IPS-20b (cell line): ENCODE measurements around the gene IFIT1.

Source experiments
- H3K27ac ChIP-seq: one replicate; pipeline ENCODE4 v1.5.1; 2013; ENCODE audit warnings: low read length
- H3K27me3 ChIP-seq: 2 replicates; pipeline ENCODE4 v1.6.1; 2013; ENCODE audit warnings: mild to moderate bottlenecking, low read length, inconsistent platforms; ENCODE audit not compliant: insufficient read depth
- H3K36me3 ChIP-seq: 2 replicates; pipeline ENCODE4 v1.6.1; 2013; ENCODE audit warnings: low read depth, mild to moderate bottlenecking, inconsistent platforms, low read length, moderate library complexity; ENCODE audit not compliant: insufficient read depth
- H3K4me1 ChIP-seq: 2 replicates; pipeline ENCODE4 v1.6.1; 2013; ENCODE audit warnings: mild to moderate bottlenecking, control low read depth, inconsistent platforms, low read length, moderate library complexity; ENCODE audit not compliant: insufficient read depth
- H3K4me3 ChIP-seq: 2 replicates; pipeline ENCODE4 v1.5.1; 2013; ENCODE audit warnings: mild to moderate bottlenecking, low read length, inconsistent platforms
- H3K9ac ChIP-seq: 2 replicates; pipeline ENCODE4 v1.6.1; 2013; ENCODE audit warnings: low read depth, mild to moderate bottlenecking, inconsistent platforms, low read length, moderate library complexity
- H3K9me3 ChIP-seq: 2 replicates; pipeline ENCODE4 v1.6.1; 2013; ENCODE audit warnings: mild to moderate bottlenecking, low read depth, low read length, inconsistent platforms; ENCODE audit not compliant: insufficient read depth

The IFIT1 gene

GRCh38 chr10:89351780-89352597, 40.4 kb upstream of the IFIT1 start:
- H3K9me3 ChIP-seq: no peaks in the 10 kb centered on the region
- peaks cover 39% of the 10 kb centered on the region for H3K4me1 ChIP-seq
- H3K36me3 ChIP-seq: no peaks in the 10 kb centered on the region
- no peaks in the 10 kb centered on the region for H3K27me3 ChIP-seq
- H3K9ac ChIP-seq: no peak overlapping the region; the same call in 1 of the 2 replicates
- no peak overlapping the region for H3K27ac ChIP-seq
- H3K4me3 ChIP-seq: no peak overlapping the region

GRCh38 chr10:89352802-89353201, 39.6 kb upstream of the IFIT1 start:
- Histone ChIP-seq H3K4me3 (no peak overlapping the region), H3K9ac (no peak overlapping the region), H3K27ac (no peak overlapping the region)

GRCh38 chr10:89355394-89355931, 37.0 kb upstream of the IFIT1 start:
- Histone ChIP-seq H3K27ac (no peak overlapping the region), H3K27me3 (no peaks in the 10 kb centered on the region), H3K36me3 (no peaks in the 10 kb centered on the region), H3K9me3 (no peaks in the 10 kb centered on the region), H3K4me1 (peaks cover 19% of the 10 kb centered on the region), H3K9ac (no peak overlapping the region), H3K4me3 (no peak overlapping the region)

More at GRCh38 chr10:89352802-89353201, 39.6 kb upstream of the IFIT1 start:
- H3K4me1 ChIP-seq: peaks cover 34% of the 10 kb centered on the region
- H3K9me3 ChIP-seq: no peaks in the 10 kb centered on the region
- H3K36me3 ChIP-seq: no peaks in the 10 kb centered on the region
- H3K27me3 ChIP-seq: no peaks in the 10 kb centered on the region

GRCh38 chr10:89357096-89357495, 35.3 kb upstream of the IFIT1 start:
- Histone ChIP-seq H3K9ac (no peak overlapping the region), H3K27ac (no peak overlapping the region), H3K27me3 (no peaks in the 10 kb centered on the region), H3K9me3 (no peaks in the 10 kb centered on the region), H3K36me3 (no peaks in the 10 kb centered on the region), H3K4me3 (no peak overlapping the region), H3K4me1 (peaks cover 8% of the 10 kb centered on the region)

- Histone ChIP-seq H3K36me3 (no peaks in the 10 kb centered on the region), H3K27me3 (no peaks in the 10 kb centered on the region), H3K4me1 (peaks cover 4% of the 10 kb centered on the region; the same call in 1 of the 2 replicates), H3K4me3 (no peak overlapping the region), H3K9me3 (no peaks in the 10 kb centered on the region), H3K27ac (no peak overlapping the region), H3K9ac (no peak overlapping the region)
Measured at GRCh38 chr10:89357975-89358374, 34.4 kb upstream of the IFIT1 start.

GRCh38 chr10:89360157-89360556, 32.3 kb upstream of the IFIT1 start:
- H3K9ac ChIP-seq: no peak overlapping the region
- peaks cover 4% of the 10 kb centered on the region; the same call in 1 of the 2 replicates for H3K4me1 ChIP-seq
- H3K36me3 ChIP-seq: no peaks in the 10 kb centered on the region
- no peak overlapping the region for H3K4me3 ChIP-seq
- no peaks in the 10 kb centered on the region for H3K27me3 ChIP-seq
- no peak overlapping the region for H3K27ac ChIP-seq
- H3K9me3 ChIP-seq: no peaks in the 10 kb centered on the region

GRCh38 chr10:89362929-89363328, 29.5 kb upstream of the IFIT1 start:
- H3K4me3 ChIP-seq: no peak overlapping the region
- H3K27me3 ChIP-seq: no peaks in the 10 kb centered on the region
- no peak overlapping the region for H3K9ac ChIP-seq
- no peak overlapping the region for H3K27ac ChIP-seq
- no peaks in the 10 kb centered on the region for H3K9me3 ChIP-seq
- H3K4me1 ChIP-seq: no peaks in the 10 kb centered on the region; the same call in 1 of the 2 replicates
- H3K36me3 ChIP-seq: no peaks in the 10 kb centered on the region

- H3K36me3 ChIP-seq: no peaks in the 10 kb centered on the region
- no peak overlapping the region for H3K9ac ChIP-seq
- H3K4me1 ChIP-seq: no peaks in the 10 kb centered on the region
- H3K4me3 ChIP-seq: no peak overlapping the region
- no peaks in the 10 kb centered on the region for H3K9me3 ChIP-seq
- H3K27me3 ChIP-seq: no peaks in the 10 kb centered on the region
- no peak overlapping the region for H3K27ac ChIP-seq
Measured at GRCh38 chr10:89363729-89364442, 28.5 kb upstream of the IFIT1 start.

GRCh38 chr10:89364531-89364930, 27.9 kb upstream of the IFIT1 start:
- Histone ChIP-seq H3K4me3 (no peak overlapping the region), H3K9me3 (no peaks in the 10 kb centered on the region), H3K4me1 (peaks cover 4% of the 10 kb centered on the region; the same call in 1 of the 2 replicates), H3K27ac (no peak overlapping the region), H3K9ac (no peak overlapping the region), H3K27me3 (no peaks in the 10 kb centered on the region), H3K36me3 (no peaks in the 10 kb centered on the region)

GRCh38 chr10:89367529-89367928, 24.9 kb upstream of the IFIT1 start:
- peaks cover 4% of the 10 kb centered on the region; the same call in 1 of the 2 replicates for H3K4me1 ChIP-seq
- no peak overlapping the region for H3K4me3 ChIP-seq
- H3K27ac ChIP-seq: no peak overlapping the region
- H3K9me3 ChIP-seq: no peaks in the 10 kb centered on the region
- H3K36me3 ChIP-seq: no peaks in the 10 kb centered on the region
- H3K27me3 ChIP-seq: no peaks in the 10 kb centered on the region
- H3K9ac ChIP-seq: no peak overlapping the region

GRCh38 chr10:89368129-89368528, 24.3 kb upstream of the IFIT1 start:
- Histone ChIP-seq H3K9ac (no peak overlapping the region), H3K9me3 (no peaks in the 10 kb centered on the region), H3K27me3 (no peaks in the 10 kb centered on the region), H3K4me1 (peaks cover 4% of the 10 kb centered on the region; the same call in 1 of the 2 replicates), H3K4me3 (no peak overlapping the region), H3K27ac (no peak overlapping the region), H3K36me3 (no peaks in the 10 kb centered on the region)
